SK-N-SH (cell line): ENCODE measurements around the gene RDH14. TPM values are rescaled to one million over a fixed set of nuclear protein-coding genes. Genes with fewer than 3 reads are reported as not detected.

Experiments
- CTCF ChIA-PET: fragments of 300-600, 350-600 bp; formaldehyde crosslinking; extraction: SDS; loops from one replicate; lab custom pipeline; 2021; lab: Yijun Ruan, JAX
- POLR2A ChIA-PET: fragments of 350-600 bp; sonication (Branson Sonifier 250); formaldehyde crosslinking; extraction: SDS; loops from one replicate; lab custom pipeline; 2020; ENCODE audit warnings: antibody characterized with exemption, inconsistent platforms; lab: Yijun Ruan, JAX
- DNase-seq: peaks from one replicate; pipeline ENCODE4 v3.0.0; 2012
- H2AFZ ChIP-seq: fragments of 200-600 bp; sonication (generic); 2 replicates; pipeline ENCODE4 v1.8.1; 2016; ENCODE audit warnings: antibody characterized with exemption, mild to moderate bottlenecking, low read depth
- H3F3A ChIP-seq: fragments of 200-600 bp; sonication (generic); replicated peaks from 2 replicates; pipeline ENCODE3; 2016; ENCODE audit warnings: antibody characterized with exemption, mild to moderate bottlenecking; ENCODE audit not compliant: insufficient read depth
- H3K27ac ChIP-seq, 2 experiments: fragments of 200-500 bp in 1 of 2; fragments of 200-600 bp in 1 of 2; sonication (Bioruptor generic) in 1 of 2; sonication (generic), shearing (Covaris generic) in 1 of 2; 2 replicates each; pipeline versions ENCODE4 v1.5.1 to v1.6.1; 2014 to 2016; ENCODE audit warnings: low read depth in 2 of 2, inconsistent platforms in 1 of 2, low read length in 1 of 2, mild to moderate bottlenecking in 1 of 2, mixed read lengths in 1 of 2
- H3K27me3 ChIP-seq: fragments of 200-600 bp; sonication (generic), shearing (Covaris generic); 2 replicates; pipeline ENCODE4 v1.6.1; 2016; ENCODE audit warnings: mixed run types; ENCODE audit not compliant: insufficient read depth
- H3K36me3 ChIP-seq, 2 experiments: fragments of 200-500 bp in 1 of 2; fragments of 200-600 bp in 1 of 2; sonication (Bioruptor generic) in 1 of 2; sonication (generic) in 1 of 2; replicated peaks in 1 of 2; 2 replicates each; pipeline versions ENCODE3 to v1.5.1; 2014 to 2016; ENCODE audit warnings: low read length in 1 of 2, mild to moderate bottlenecking in 1 of 2; ENCODE audit not compliant: insufficient read depth in 2 of 2, control insufficient read depth in 1 of 2
- H3K4me1 ChIP-seq, 2 experiments: fragments of 200-500 bp in 1 of 2; fragments of 200-600 bp in 1 of 2; sonication (Bioruptor generic) in 1 of 2; sonication (generic), shearing (Covaris generic) in 1 of 2; 2 replicates each; pipeline versions ENCODE4 v1.5.1 to v1.6.1; 2014 to 2016; ENCODE audit warnings: low read depth in 1 of 2, low read length in 1 of 2, mixed run types in 1 of 2; ENCODE audit not compliant: insufficient read depth in 2 of 2, control insufficient read depth in 1 of 2
- H3K4me2 ChIP-seq: fragments of 200-600 bp; sonication (generic), shearing (Covaris generic); 2 replicates; pipeline ENCODE4 v1.6.1; 2017; ENCODE audit warnings: mixed run types
- H3K4me3 ChIP-seq, 2 experiments: fragments of 200-500 bp in 1 of 2; fragments of 200-600 bp in 1 of 2; sonication (Bioruptor generic) in 1 of 2; sonication (generic), shearing (Covaris generic) in 1 of 2; 2 replicates each; pipeline versions ENCODE4 v1.5.1 to v1.8.1; 2014 to 2016; ENCODE audit warnings: low read depth in 2 of 2, inconsistent platforms in 1 of 2, low read length in 1 of 2, mild to moderate bottlenecking in 1 of 2, mixed read lengths in 1 of 2, moderate library complexity in 1 of 2
- H3K79me2 ChIP-seq: fragments of 200-600 bp; sonication (generic); 2 replicates; pipeline ENCODE4 v1.8.1; 2017; ENCODE audit warnings: mild to moderate bottlenecking; ENCODE audit not compliant: insufficient read depth
- H3K9ac ChIP-seq: fragments of 200-600 bp; sonication (generic); 2 replicates; pipeline ENCODE4 v1.6.1; 2017; ENCODE audit warnings: mixed run types
- H3K9me2 ChIP-seq: fragments of 200-600 bp; sonication (generic); 2 replicates; pipeline ENCODE4 v1.6.1; 2017; ENCODE audit warnings: mixed run types
- H3K9me3 ChIP-seq: fragments of 200-600 bp; sonication (generic); 2 replicates; pipeline ENCODE4 v1.6.1; 2017; ENCODE audit warnings: mixed run types, mild to moderate bottlenecking, moderate library complexity
- H4K20me1 ChIP-seq: fragments of 200-600 bp; sonication (generic); 2 replicates; pipeline ENCODE4 v1.6.1; 2017; ENCODE audit warnings: mild to moderate bottlenecking, mixed run types; ENCODE audit not compliant: insufficient read depth
- CHD2 ChIP-seq: fragments of 150-350 bp; IDR thresholded peaks from 2 replicates; pipeline ENCODE4 v1.6.1; 2018; ENCODE audit warnings: low read length; ENCODE audit not compliant: partially characterized antibody
- EP300 ChIP-seq, 2 experiments: IDR thresholded peaks; 2 replicates each; pipeline versions ENCODE4 v1.4.0 to v1.6.1; 2012; ENCODE audit warnings: borderline replicate concordance in 1 of 2, low read depth in 1 of 2, low read length in 1 of 2
- EZH2phosphoT487 ChIP-seq: fragments of 200-600 bp; sonication (generic); IDR thresholded peaks from 2 replicates; pipeline ENCODE4 v1.6.1; 2017; ENCODE audit warnings: low read depth, mixed run types, mild to moderate bottlenecking, antibody characterized with exemption, moderate library complexity, borderline replicate concordance
- FOSL2 ChIP-seq: IDR thresholded peaks from 2 replicates; pipeline ENCODE4 v1.4.0; 2012; ENCODE audit warnings: low read depth, mild to moderate bottlenecking, moderate library complexity, borderline replicate concordance
- FOXJ3 ChIP-seq: sonication (generic); formaldehyde crosslinking; IDR thresholded peaks from 2 replicates; pipeline ENCODE4 v1.5.1; 2020; ENCODE audit warnings: mild to moderate bottlenecking, missing genetic modification reagents
- GABPA ChIP-seq: IDR thresholded peaks from 2 replicates; pipeline ENCODE4 v1.4.0; 2012; ENCODE audit warnings: low read depth, mild to moderate bottlenecking
- IRF3 ChIP-seq: fragments of 150-350 bp; IDR thresholded peaks from 2 replicates; pipeline ENCODE4 v1.6.1; 2016; ENCODE audit warnings: mild to moderate bottlenecking, low read depth, low read length
- MEF2A ChIP-seq: IDR thresholded peaks from 2 replicates; pipeline ENCODE4 v1.4.0; 2012; ENCODE audit warnings: low read depth, borderline replicate concordance
- NFIC ChIP-seq: IDR thresholded peaks from 2 replicates; pipeline ENCODE4 v1.4.0; 2012; ENCODE audit warnings: borderline replicate concordance
- NRF1 ChIP-seq: IDR thresholded peaks from 2 replicates; pipeline ENCODE4 v1.6.1; 2012; ENCODE audit warnings: low read depth, mild to moderate bottlenecking, low read length
- PBX3 ChIP-seq: IDR thresholded peaks from 2 replicates; pipeline ENCODE4; 2012
- RAD21 ChIP-seq: IDR thresholded peaks from 2 replicates; pipeline ENCODE4 v1.6.1; 2012; ENCODE audit warnings: mild to moderate bottlenecking, low read length
- RCOR1 ChIP-seq: fragments of 150-350 bp; IDR thresholded peaks from 2 replicates; pipeline ENCODE4 v1.6.1; 2017; ENCODE audit warnings: antibody characterized with exemption, low read length
- RXRA ChIP-seq: IDR thresholded peaks from 2 replicates; pipeline ENCODE4 v1.4.0; 2012; ENCODE audit warnings: low read depth, mild to moderate bottlenecking, borderline replicate concordance
- SIN3A ChIP-seq: IDR thresholded peaks from 2 replicates; pipeline ENCODE4 v1.6.1; 2012; ENCODE audit warnings: low read depth, mild to moderate bottlenecking, low read length, moderate library complexity, borderline replicate concordance
- TCF12 ChIP-seq: IDR thresholded peaks from 2 replicates; pipeline ENCODE4 v1.4.0; 2012
- USF1 ChIP-seq: IDR thresholded peaks from 2 replicates; pipeline ENCODE4 v1.4.0; 2012; ENCODE audit warnings: low read depth, borderline replicate concordance
- USF2 ChIP-seq: fragments of 150-350 bp; IDR thresholded peaks from 2 replicates; pipeline ENCODE4 v1.6.1; 2017; ENCODE audit warnings: antibody characterized with exemption, low read length, low read depth, borderline replicate concordance
- WGBS: methylation state at CpG from one replicate; pipeline ENCODE4 v1.1.6; 2017; ENCODE audit warnings: low lambda C conversion rate; 5-methylcytosine and 5-hydroxymethylcytosine counted together
- polyA plus RNA-seq, 3 experiments: library from polyadenylated mRNA; depleted of rRNA; stranded (reverse); fragments of >200 nt; gene quantifications; 2 replicates each; pipeline ENCODE4 v1.2.3, GENCODE V29; 2012

Gene RDH14
- polyA plus RNA-seq, 1 of the 3 experiments (the other 2 are of a cell fraction) = 20.2 TPM

- H2AFZ ChIP-seq = no peak overlapping the region
- no peak for DNase-seq
- CTCF ChIA-PET = interaction anchor here (0.6 to 1.7 kb wide), 2 partner anchors 9 to 17 kb away, joined by 3 to 4 read pairs; no protein-coding TSS in a partner anchor
- no peaks in the 10 kb centered on the region for H3K9me2 ChIP-seq
- no peak for TF ChIP-seq EP300 (IDR thresholded peaks at IDR 0.05; ENCODE audit: borderline replicate concordance in 1 of 2, low read depth in 1 of 2, low read length in 1 of 2)
- TF ChIP-seq EZH2phosphoT487 = no peak
- no peak for TF ChIP-seq GABPA
- no peak for TF ChIP-seq FOSL2
- no peak for TF ChIP-seq FOXJ3 (CRISPR knock-in tag)
- no peak for TF ChIP-seq TCF12
- TF ChIP-seq USF2 = no peak
- TF ChIP-seq CHD2 = no peak
- TF ChIP-seq IRF3 = no peak
- no peak for TF ChIP-seq SIN3A
- TF ChIP-seq MEF2A = no peak
- TF ChIP-seq RAD21 = no peak
- TF ChIP-seq USF1 = no peak
- no peak for TF ChIP-seq RCOR1
- no peak for TF ChIP-seq NFIC
- no peak for TF ChIP-seq NRF1
- TF ChIP-seq PBX3 = no peak
- no peak for TF ChIP-seq RXRA
- no peak overlapping the region for H3K4me2 ChIP-seq
- H3K9ac ChIP-seq = no peak overlapping the region
- 86% methylated on average over 1 of the region's 1 CpG for WGBS
- peaks cover 0 to 11% of the 10 kb centered on the region in 2 experiments for H3K36me3 ChIP-seq
- no peaks in the 10 kb centered on the region for H3K27me3 ChIP-seq
- POLR2A ChIA-PET = interaction anchor here (1.2 kb wide), 1 partner anchor 33 kb away, joined by 4 read pairs; the partner anchor contains the start of gene RDH14
- H3K4me1 ChIP-seq = peaks cover 1 to 4% of the 10 kb centered on the region in 2 experiments; a peak in 3 of 4 replicates
- H3K9me3 ChIP-seq = no peaks in the 10 kb centered on the region
- H3K27ac ChIP-seq = no peak overlapping the region
- no peak overlapping the region for H3K4me3 ChIP-seq
- H3F3A ChIP-seq = peaks cover 4% of the 10 kb centered on the region
- no peaks in the 10 kb centered on the region for H3K79me2 ChIP-seq
- H4K20me1 ChIP-seq = no peaks in the 10 kb centered on the region
Observed at GRCh38 chr2:18593496-18593895, 33.0 kb upstream of the RDH14 start.
